ENCODE data around the gene MDC1. TPM values are rescaled to one million over a fixed set of nuclear protein-coding genes. Genes with fewer than 3 reads are reported as not detected.

The MDC1 gene
- total RNA-seq, 1 experiment from 2014 or later, result 95.9 TPM

GRCh38 chr6:30683980-30684338 is 33.1 kb downstream of the MDC1 start:
- POLR2A ChIA-PET, result interaction anchor here (1.4 kb wide), 1 partner anchor 37 kb away, joined by 4 read pairs; no protein-coding TSS in a partner anchor
- TF ChIP-seq ZNF121 (CRISPR knock-in tag; IDR thresholded peaks at IDR 0.05) (no peak), GABPB1 (CRISPR knock-in tag; IDR thresholded peaks at IDR 0.05) (no peak), KAT7 (CRISPR knock-in tag; IDR thresholded peaks at IDR 0.05; ENCODE audit: borderline replicate concordance) (no peak), ZBTB43 (CRISPR knock-in tag; IDR thresholded peaks at IDR 0.05) (no peak), NFE2L1 (CRISPR knock-in tag; IDR thresholded peaks at IDR 0.05) (no peak), CTCF (IDR thresholded peaks at IDR 0.05) (no peak), CDX4 (CRISPR knock-in tag; IDR thresholded peaks at IDR 0.05; ENCODE audit: borderline replicate concordance) (no peak), HMGXB4 (CRISPR knock-in tag; IDR thresholded peaks at IDR 0.05) (no peak), CREM (CRISPR knock-in tag; IDR thresholded peaks at IDR 0.05) (no peak), AFF4 (CRISPR knock-in tag; IDR thresholded peaks at IDR 0.05; ENCODE audit: borderline replicate concordance) (no peak), FOXP1 (CRISPR knock-in tag; IDR thresholded peaks at IDR 0.05; ENCODE audit: borderline replicate concordance) (no peak), ESRRA (CRISPR knock-in tag; IDR thresholded peaks at IDR 0.05; ENCODE audit: borderline replicate concordance) (no peak), AR (CRISPR knock-in tag; IDR thresholded peaks at IDR 0.05) (no peak), ARID4B (CRISPR knock-in tag; IDR thresholded peaks at IDR 0.05; ENCODE audit: borderline replicate concordance) (no peak)
- H3K27ac Mint-ChIP-seq, result peak overlapping the region; percentile 55
- peaks cover 68% of the 10 kb centered on the region for H3K4me1 Mint-ChIP-seq
- no peak for ATAC-seq
- peaks cover 3% of the 10 kb centered on the region for H3K36me3 Mint-ChIP-seq
- CTCF ChIA-PET, result interaction anchor here (0.7 to 9.7 kb wide), 3 partner anchors 38 to 164 kb away, joined by 3 to 131 read pairs (median 7); no protein-coding TSS in a partner anchor
- DNase-seq (ENCODE audit: low spot score), result no peak
- H3K4me3 Mint-ChIP-seq, result peak overlapping the region; percentile 54
- H3K9me3 Mint-ChIP-seq, result no peaks in the 10 kb centered on the region
- H3K27me3 Mint-ChIP-seq (ENCODE audit: low read depth), result no peaks in the 10 kb centered on the region
